Small intestine (tissue), 7 donors: Measurements from ENCODE around the gene CDKN1B. TPM values are rescaled to one million over a fixed set of nuclear protein-coding genes. Genes with fewer than 3 reads are reported as not detected.
A peak's percentile ranks its signal among the peaks of the same experiment; 100 is the strongest.

Experiments used
- DNase-seq, 2 donors: peaks; one replicate each; pipeline versions ENCODE4 v3.0.0 to v3.0.0-alpha.2; 2013
- FAIRE-seq: peaks from 2 replicates; lab custom pipeline; 2012; peaks lifted over from hg19 to GRCh38; lab: Jason Lieb, UNC
- H3K27ac ChIP-seq, 3 donors: one replicate each; pipeline ENCODE4 v1.5.1; 2013; ENCODE audit warnings: low read length in 2 of 3, mild to moderate bottlenecking in 2 of 3, control low read depth in 1 of 3, inconsistent platforms in 1 of 3, low read depth in 1 of 3, moderate library complexity in 1 of 3
- H3K27me3 ChIP-seq, 3 donors: one replicate each; pipeline ENCODE4 v1.6.1; 2013; ENCODE audit warnings: low read length in 3 of 3, inconsistent platforms in 1 of 3; ENCODE audit not compliant: control insufficient read depth in 3 of 3, insufficient read depth in 3 of 3
- H3K36me3 ChIP-seq, 3 donors: one replicate each; pipeline ENCODE4 v1.6.1; 2013; ENCODE audit warnings: low read length in 3 of 3, inconsistent platforms in 1 of 3, low read depth in 1 of 3, mild to moderate bottlenecking in 1 of 3, moderate library complexity in 1 of 3; ENCODE audit not compliant: control insufficient read depth in 3 of 3, insufficient read depth in 2 of 3
- H3K4me1 ChIP-seq, 3 donors: one replicate each; pipeline ENCODE4 v1.6.1; 2013; ENCODE audit warnings: low read length in 2 of 3, inconsistent platforms in 1 of 3, low read depth in 1 of 3, mild to moderate bottlenecking in 1 of 3, moderate library complexity in 1 of 3; ENCODE audit not compliant: control insufficient read depth in 3 of 3, insufficient read depth in 2 of 3
- H3K4me3 ChIP-seq, 3 donors: one replicate each; pipeline ENCODE4 v1.5.1; 2013; ENCODE audit warnings: low read length in 3 of 3, control low read depth in 1 of 3, inconsistent platforms in 1 of 3, low read depth in 1 of 3, mild to moderate bottlenecking in 1 of 3, moderate library complexity in 1 of 3
- H3K9me3 ChIP-seq, 2 donors: one replicate each; pipeline ENCODE4 v1.6.1; 2013; ENCODE audit warnings: low read depth in 1 of 2, low read length in 1 of 2; ENCODE audit not compliant: control insufficient read depth in 2 of 2, insufficient read depth in 1 of 2
- WGBS, 3 donors: extraction: QIAGEN DNeasy Blood & Tissue Kit; methylation state at CpG; one replicate each; pipeline ENCODE4 v1.1.7; 2013; 5-methylcytosine and 5-hydroxymethylcytosine counted together
- polyA plus RNA-seq, 4 donors: library from polyadenylated mRNA; stranded (reverse) in 3 of 4; unstranded in 1 of 4; fragments of 200-250 nt in 3 of 4; fragments of 120-200 nt in 1 of 4; gene quantifications; one replicate each; pipeline versions ENCODE4 v1.2.1 to v1.2.3, GENCODE V29; 2013
- donor health status: healthy with polysubstance abuse.
- donor health status: control.
- donor health status: control.
- donor health status: Bipolar disorder and iron deficiency.
- donor health status: healthy.

CDKN1B gene
- polyA plus RNA-seq, 4 donors: 33.8 to 80.1 (median 50.2) TPM

GRCh38 chr12:12682284-12682683 lies 34.9 kb upstream of the CDKN1B start:
- no peak for FAIRE-seq
- H3K9me3 ChIP-seq: no peaks in the 10 kb centered on the region

DNA sequence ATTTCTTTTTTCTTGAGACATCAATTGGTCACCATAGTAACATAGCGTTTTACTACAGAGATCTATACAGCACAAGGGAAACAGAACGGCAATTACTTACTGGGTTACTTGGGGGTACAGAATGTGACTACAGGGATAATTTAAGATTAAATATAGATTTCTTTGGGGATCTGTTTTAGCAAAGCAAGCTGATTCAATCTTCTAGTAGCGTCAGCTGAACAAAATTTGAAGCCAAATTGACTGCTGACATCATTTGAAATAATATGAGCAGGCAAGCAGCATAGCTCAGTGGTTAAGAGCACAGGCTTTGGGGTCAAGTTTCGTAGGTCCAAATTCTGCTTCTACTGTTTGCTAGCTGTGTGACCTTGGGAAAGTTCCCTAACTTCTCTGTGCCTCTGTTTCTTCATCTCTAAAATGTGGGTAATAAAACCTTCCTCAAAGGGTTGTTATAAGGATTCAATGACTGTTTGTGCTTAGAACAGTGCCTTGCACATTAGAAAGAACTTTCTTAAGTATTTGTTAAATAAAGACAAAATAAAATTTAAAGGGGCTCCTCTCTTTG lies 34.0 kb upstream of the CDKN1B start:
- H3K36me3 ChIP-seq: no peaks in the 10 kb centered on the region
- H3K27me3 ChIP-seq: no peaks in the 10 kb centered on the region
- H3K9me3 ChIP-seq: no peaks in the 10 kb centered on the region
- H3K27ac ChIP-seq: no peak overlapping the region
- FAIRE-seq (no peak), DNase-seq (no peak)
- no peak overlapping the region for H3K4me3 ChIP-seq
- 84 to 92% (median 90%) methylated on average over 4 of the region's 4 CpGs for WGBS, 3 donors
- no peaks in the 10 kb centered on the region for H3K4me1 ChIP-seq

More at GRCh38 chr12:12682284-12682683, 34.9 kb upstream of the CDKN1B start:
- Histone ChIP-seq H3K4me3 (no peak overlapping the region), H3K27ac (no peak overlapping the region), H3K27me3 (no peaks in the 10 kb centered on the region), H3K4me1 (no peaks in the 10 kb centered on the region), H3K36me3 (no peaks in the 10 kb centered on the region)
- no peak for DNase-seq

DNA sequence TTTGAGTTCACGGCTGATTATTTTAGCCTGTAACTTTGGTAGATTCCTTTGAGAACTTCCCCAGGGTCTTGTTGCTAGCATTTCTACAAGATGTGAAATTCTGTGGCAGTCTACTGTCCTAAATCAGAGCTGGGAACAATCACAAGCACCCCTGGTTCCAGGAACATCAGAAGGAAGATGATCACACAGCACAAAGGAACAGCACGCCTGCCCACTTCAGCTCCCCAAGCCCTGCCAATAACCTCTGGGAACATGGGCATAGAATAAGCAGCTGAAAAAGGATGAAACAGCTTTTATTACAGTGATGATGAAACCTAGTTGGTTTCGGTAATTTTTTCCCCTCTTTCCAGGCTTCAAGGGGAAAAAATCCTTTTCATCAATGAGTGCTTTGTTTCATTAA lies 33.4 kb upstream of the CDKN1B start:
- DNase-seq (no peak), FAIRE-seq (no peak)
- no peaks in the 10 kb centered on the region for H3K27me3 ChIP-seq
- H3K9me3 ChIP-seq: no peaks in the 10 kb centered on the region
- no peak overlapping the region for H3K4me3 ChIP-seq
- H3K4me1 ChIP-seq: no peaks in the 10 kb centered on the region
- no peaks in the 10 kb centered on the region for H3K36me3 ChIP-seq
- H3K27ac ChIP-seq: peak overlapping the region in 1 of 3 donors; percentile 20
- 72 to 94% (median 88%) methylated on average over 3 of the region's 3 CpGs for WGBS, 3 donors

DNA sequence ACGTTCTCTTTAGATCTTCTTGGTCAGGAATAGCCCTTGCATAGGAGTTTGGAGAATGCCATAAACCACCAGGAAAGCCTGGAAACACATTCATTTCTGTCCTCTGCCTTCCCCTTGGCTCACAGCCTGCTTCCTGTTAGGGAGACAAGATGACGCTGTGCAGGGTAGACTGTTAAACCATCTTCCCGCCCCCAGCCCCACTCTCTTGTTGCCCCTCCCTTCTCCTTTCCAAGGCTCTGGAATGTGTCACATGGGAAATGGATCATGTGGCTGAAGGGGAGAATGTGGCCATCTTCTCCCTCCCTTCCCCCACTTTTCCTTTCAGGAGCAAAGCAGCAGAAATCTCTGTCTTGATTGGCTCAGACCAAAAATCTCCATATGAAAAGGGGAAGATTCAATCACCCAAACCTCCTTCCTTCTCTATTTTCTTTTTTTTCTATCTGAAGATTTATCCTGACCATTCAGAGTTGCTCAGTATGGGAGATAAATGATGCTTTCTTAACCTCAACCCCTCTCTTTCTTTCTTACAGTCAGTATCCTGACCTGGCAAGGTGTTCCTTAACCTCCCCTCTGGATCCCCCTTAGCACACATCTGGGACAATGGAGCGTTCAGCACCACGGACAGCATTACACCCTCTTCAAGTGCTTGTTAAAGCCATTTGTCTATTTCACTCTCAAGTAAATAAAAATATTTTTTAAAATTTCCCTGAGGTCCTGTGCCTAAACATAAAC lies 32.6 kb upstream of the CDKN1B start:
- DNase-seq (peak; percentile 15 to 59), FAIRE-seq (no peak)
- Histone ChIP-seq H3K36me3 (no peaks in the 10 kb centered on the region), H3K27ac (peak overlapping the region in 1 of 3 donors; percentile 20), H3K4me1 (no peaks in the 10 kb centered on the region), H3K9me3 (no peaks in the 10 kb centered on the region), H3K4me3 (no peak overlapping the region), H3K27me3 (no peaks in the 10 kb centered on the region)
- 21 to 45% (median 33%) methylated on average over 5 of the region's 5 CpGs for WGBS, 3 donors

GRCh38 chr12:12685305-12685704 lies 31.9 kb upstream of the CDKN1B start:
- Histone ChIP-seq H3K4me1 (no peaks in the 10 kb centered on the region), H3K36me3 (no peaks in the 10 kb centered on the region), H3K27ac (no peak overlapping the region), H3K4me3 (no peak overlapping the region), H3K9me3 (no peaks in the 10 kb centered on the region), H3K27me3 (no peaks in the 10 kb centered on the region)
- FAIRE-seq (no peak), DNase-seq (no peak)
- 73 to 80% (median 77%) methylated on average over 4 of the region's 4 CpGs for WGBS, 3 donors

DNA sequence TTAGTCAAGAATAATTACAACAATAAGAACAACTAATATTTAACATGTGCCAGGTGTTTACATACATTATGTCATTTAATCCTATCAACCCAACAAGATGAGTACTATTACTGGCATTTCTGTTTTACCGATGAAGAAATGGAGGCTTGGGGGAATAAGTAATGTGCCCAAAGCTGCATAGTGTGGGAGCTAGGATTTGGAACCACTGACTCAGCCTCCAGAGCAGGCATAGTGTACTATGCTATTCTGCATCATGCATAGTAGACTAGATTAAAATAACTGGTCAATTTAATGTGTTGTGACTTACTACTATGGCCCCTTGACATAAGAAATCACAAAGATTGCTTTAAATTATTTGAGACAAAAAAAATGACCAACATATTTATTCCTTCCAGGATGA lies 30.7 kb upstream of the CDKN1B start:
- Histone ChIP-seq H3K4me3 (no peak overlapping the region), H3K27me3 (no peaks in the 10 kb centered on the region), H3K27ac (no peak overlapping the region), H3K4me1 (no peaks in the 10 kb centered on the region), H3K9me3 (no peaks in the 10 kb centered on the region), H3K36me3 (no peaks in the 10 kb centered on the region)
- FAIRE-seq (no peak), DNase-seq (no peak)
- WGBS, 3 donors: 92 to 100% (median 97%) methylated on average over 1 of the region's 1 CpG

- Histone ChIP-seq H3K27ac (no peak overlapping the region), H3K27me3 (no peaks in the 10 kb centered on the region), H3K9me3 (no peaks in the 10 kb centered on the region), H3K36me3 (no peaks in the 10 kb centered on the region), H3K4me3 (no peak overlapping the region), H3K4me1 (no peaks in the 10 kb centered on the region)
- no peak for FAIRE-seq
- DNase-seq: no peak
These were observed 30.2 kb upstream of the CDKN1B start for GRCh38 chr12:12686925-12687324.

- no peak overlapping the region for H3K27ac ChIP-seq
- no peak for FAIRE-seq
These were observed 27.4 kb upstream of the CDKN1B start for GRCh38 chr12:12689647-12690300.

More at GRCh38 chr12:12689647-12690300, 27.4 kb upstream of the CDKN1B start:
- Histone ChIP-seq H3K27me3 (no peaks in the 10 kb centered on the region), H3K4me3 (no peak overlapping the region), H3K4me1 (no peaks in the 10 kb centered on the region), H3K36me3 (no peaks in the 10 kb centered on the region), H3K9me3 (no peaks in the 10 kb centered on the region)
- no peak for DNase-seq
- 82 to 91% (median 87%) methylated on average over 5 of the region's 5 CpGs for WGBS, 3 donors
